Neural cell (in vitro differentiated cells): ENCODE results near the gene GLCE. TPM values are rescaled to one million over a fixed set of nuclear protein-coding genes. Genes with fewer than 3 reads are reported as not detected.

Experiments
- H2AFZ ChIP-seq: fragments of 200-600, 300-800 bp; sonication (generic), shearing (Covaris generic); 2 replicates; pipeline ENCODE4 v1.6.0; 2014; ENCODE audit warnings: low read depth, mild to moderate bottlenecking, antibody characterized with exemption, low read length, moderate library complexity
- H3F3A ChIP-seq: fragments of 200-600 bp; shearing (Covaris generic); 2 replicates; pipeline ENCODE4 v1.6.1; 2016; ENCODE audit warnings: mild to moderate bottlenecking, moderate library complexity, mixed read lengths, antibody characterized with exemption, low read length; ENCODE audit not compliant: insufficient read depth, poor library complexity, severe bottlenecking
- H3K27ac ChIP-seq: fragments of 200-600, 300-800 bp; sonication (generic), shearing (Covaris generic); 2 replicates; pipeline ENCODE4 v1.5.1; 2014; ENCODE audit warnings: mild to moderate bottlenecking, low read length, moderate library complexity
- H3K27me3 ChIP-seq: fragments of 300-800, 200-600 bp; sonication (generic), shearing (Covaris generic); 2 replicates; pipeline ENCODE4 v1.6.0; 2014; ENCODE audit warnings: mild to moderate bottlenecking, low read depth, low read length, moderate library complexity; ENCODE audit not compliant: insufficient read depth
- H3K36me3 ChIP-seq: fragments of 300-800, 200-600 bp; sonication (generic), shearing (Covaris generic); 2 replicates; pipeline ENCODE4 v1.5.1; 2014; ENCODE audit warnings: mild to moderate bottlenecking, antibody characterized with exemption, low read length, moderate library complexity; ENCODE audit not compliant: insufficient read depth
- H3K4me2 ChIP-seq: fragments of 300-800, 200-600 bp; sonication (generic), shearing (Covaris generic); 2 replicates; pipeline ENCODE4 v1.6.0; 2014; ENCODE audit warnings: mild to moderate bottlenecking, low read length
- H3K4me3 ChIP-seq: fragments of 300-800, 200-600 bp; sonication (generic), shearing (Covaris generic); 2 replicates; pipeline ENCODE4 v1.5.1; 2014; ENCODE audit warnings: mild to moderate bottlenecking, low read length, moderate library complexity
- H3K79me2 ChIP-seq: fragments of 200-600 bp; shearing (Covaris generic); replicated peaks from 2 replicates; pipeline ENCODE4 v1.6.0; 2014; ENCODE audit warnings: mild to moderate bottlenecking, low read length, moderate library complexity; ENCODE audit not compliant: insufficient read depth
- H3K9ac ChIP-seq: fragments of 300-800, 200-600 bp; sonication (generic), shearing (Covaris generic); 2 replicates; pipeline ENCODE4 v1.6.1; 2016; ENCODE audit warnings: mild to moderate bottlenecking, low read length, mixed read lengths
- H3K9me2 ChIP-seq: fragments of 200-600 bp; shearing (Covaris generic); 2 replicates; pipeline ENCODE4 v1.6.1; 2016; ENCODE audit warnings: mild to moderate bottlenecking, low read length, mixed read lengths; ENCODE audit not compliant: insufficient read depth
- H3K9me3 ChIP-seq: fragments of 200-600, 300-800 bp; sonication (generic), shearing (Covaris generic); 2 replicates; pipeline ENCODE4 v1.6.1; 2016; ENCODE audit warnings: mild to moderate bottlenecking, mixed run types, low read length, moderate library complexity, mixed read lengths
- H4K20me1 ChIP-seq: fragments of 200-600 bp; shearing (Covaris generic); 2 replicates; pipeline ENCODE4 v1.6.1; 2016; ENCODE audit warnings: mild to moderate bottlenecking, mixed run types; ENCODE audit not compliant: insufficient read depth
- EP300 ChIP-seq: fragments of 450-650 bp; conservative IDR thresholded peaks from 2 replicates; pipeline ENCODE4 v1.6.1; 2014; ENCODE audit warnings: antibody characterized with exemption, mild to moderate bottlenecking, moderate library complexity; ENCODE audit not compliant: poor library complexity, severe bottlenecking
- EZH2 ChIP-seq: fragments of 200-600, 300-800 bp; shearing (Covaris generic), sonication (generic); IDR thresholded peaks from 2 replicates; pipeline ENCODE4 v1.6.1; 2014; ENCODE audit warnings: antibody characterized with exemption, low read length, borderline replicate concordance, mild to moderate bottlenecking; ENCODE audit not compliant: insufficient read depth, poor library complexity, severe bottlenecking
- MXI1 ChIP-seq: fragments of 450-650 bp; conservative IDR thresholded peaks from 2 replicates; pipeline ENCODE4 v1.6.1; 2014; ENCODE audit warnings: antibody characterized with exemption, mild to moderate bottlenecking; ENCODE audit not compliant: poor library complexity, severe bottlenecking
- POLR2AphosphoS5 ChIP-seq: IDR thresholded peaks from 2 replicates; pipeline ENCODE4 v1.6.1; 2012
- RAD21 ChIP-seq: fragments of 450-650 bp; conservative IDR thresholded peaks from 2 replicates; pipeline ENCODE4 v1.6.1; 2014; ENCODE audit warnings: antibody characterized with exemption, mild to moderate bottlenecking, moderate library complexity
- SMC3 ChIP-seq: fragments of 450-650 bp; conservative IDR thresholded peaks from 2 replicates; pipeline ENCODE4 v1.6.1; 2014; ENCODE audit warnings: antibody characterized with exemption, mild to moderate bottlenecking, moderate library complexity; ENCODE audit not compliant: poor library complexity
- TAF1 ChIP-seq: IDR thresholded peaks from 2 replicates; pipeline ENCODE4 v1.6.1; 2012; ENCODE audit warnings: low read depth
- polyA plus RNA-seq: library from polyadenylated mRNA; depleted of rRNA; stranded (reverse); fragments of >200 nt; gene quantifications from 2 replicates; pipeline ENCODE4 v1.2.3, GENCODE V29; 2014
- TF ChIP-seq, protein P1 (sequence below): fragments of 450-650 bp; IDR thresholded peaks from 2 replicates; pipeline ENCODE4 v1.5.1; 2014; ENCODE audit warnings: antibody characterized with exemption, mild to moderate bottlenecking, moderate library complexity; ENCODE audit not compliant: poor library complexity, severe bottlenecking
- TF ChIP-seq, protein P2 (sequence below): IDR thresholded peaks from 2 replicates; pipeline ENCODE4 v1.6.1; 2012; ENCODE audit warnings: borderline replicate concordance

The GLCE gene
- polyA plus RNA-seq, 1 donor from 2014 or later, result 31.5 TPM

DNA sequence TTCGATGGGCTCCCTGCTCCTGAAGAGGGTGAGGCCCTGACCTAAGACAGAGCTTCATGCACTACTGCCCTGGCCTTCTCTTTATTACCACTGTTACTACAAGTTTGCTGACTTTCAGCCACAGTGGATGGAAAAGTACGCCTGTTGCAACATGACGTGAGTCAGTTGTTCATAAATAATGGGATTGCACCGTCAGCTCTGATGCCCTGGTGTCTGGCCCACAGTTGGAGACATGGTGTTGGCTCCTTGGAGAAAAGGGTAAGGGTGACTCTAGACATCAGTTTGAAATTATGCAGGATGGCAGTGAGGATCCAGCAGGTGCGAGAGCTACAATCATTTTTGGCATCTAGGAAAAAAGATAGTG, 143.7 kb downstream of the GLCE start:
- Histone ChIP-seq H3K79me2 (no peaks in the 10 kb centered on the region), H3K27me3 (peaks cover 20% of the 10 kb centered on the region), H3K4me3 (no peak overlapping the region), H3K27ac (no peak overlapping the region), H3K9ac (no peak overlapping the region), H3F3A (no peaks in the 10 kb centered on the region), H4K20me1 (no peaks in the 10 kb centered on the region), H3K4me2 (no peak overlapping the region), H3K36me3 (no peaks in the 10 kb centered on the region), H3K9me3 (no peaks in the 10 kb centered on the region), H2AFZ (no peak overlapping the region), H3K9me2 (no peaks in the 10 kb centered on the region)
- TF ChIP-seq MXI1 (no peak), EZH2 (no peak), TAF1 (no peak), POLR2AphosphoS5 (no peak), EP300 (no peak), RAD21 (no peak), SMC3 (no peak)
- TF ChIP-seq, protein P1, sequence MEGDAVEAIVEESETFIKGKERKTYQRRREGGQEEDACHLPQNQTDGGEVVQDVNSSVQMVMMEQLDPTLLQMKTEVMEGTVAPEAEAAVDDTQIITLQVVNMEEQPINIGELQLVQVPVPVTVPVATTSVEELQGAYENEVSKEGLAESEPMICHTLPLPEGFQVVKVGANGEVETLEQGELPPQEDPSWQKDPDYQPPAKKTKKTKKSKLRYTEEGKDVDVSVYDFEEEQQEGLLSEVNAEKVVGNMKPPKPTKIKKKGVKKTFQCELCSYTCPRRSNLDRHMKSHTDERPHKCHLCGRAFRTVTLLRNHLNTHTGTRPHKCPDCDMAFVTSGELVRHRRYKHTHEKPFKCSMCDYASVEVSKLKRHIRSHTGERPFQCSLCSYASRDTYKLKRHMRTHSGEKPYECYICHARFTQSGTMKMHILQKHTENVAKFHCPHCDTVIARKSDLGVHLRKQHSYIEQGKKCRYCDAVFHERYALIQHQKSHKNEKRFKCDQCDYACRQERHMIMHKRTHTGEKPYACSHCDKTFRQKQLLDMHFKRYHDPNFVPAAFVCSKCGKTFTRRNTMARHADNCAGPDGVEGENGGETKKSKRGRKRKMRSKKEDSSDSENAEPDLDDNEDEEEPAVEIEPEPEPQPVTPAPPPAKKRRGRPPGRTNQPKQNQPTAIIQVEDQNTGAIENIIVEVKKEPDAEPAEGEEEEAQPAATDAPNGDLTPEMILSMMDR, result no peak
- TF ChIP-seq, protein P2, sequence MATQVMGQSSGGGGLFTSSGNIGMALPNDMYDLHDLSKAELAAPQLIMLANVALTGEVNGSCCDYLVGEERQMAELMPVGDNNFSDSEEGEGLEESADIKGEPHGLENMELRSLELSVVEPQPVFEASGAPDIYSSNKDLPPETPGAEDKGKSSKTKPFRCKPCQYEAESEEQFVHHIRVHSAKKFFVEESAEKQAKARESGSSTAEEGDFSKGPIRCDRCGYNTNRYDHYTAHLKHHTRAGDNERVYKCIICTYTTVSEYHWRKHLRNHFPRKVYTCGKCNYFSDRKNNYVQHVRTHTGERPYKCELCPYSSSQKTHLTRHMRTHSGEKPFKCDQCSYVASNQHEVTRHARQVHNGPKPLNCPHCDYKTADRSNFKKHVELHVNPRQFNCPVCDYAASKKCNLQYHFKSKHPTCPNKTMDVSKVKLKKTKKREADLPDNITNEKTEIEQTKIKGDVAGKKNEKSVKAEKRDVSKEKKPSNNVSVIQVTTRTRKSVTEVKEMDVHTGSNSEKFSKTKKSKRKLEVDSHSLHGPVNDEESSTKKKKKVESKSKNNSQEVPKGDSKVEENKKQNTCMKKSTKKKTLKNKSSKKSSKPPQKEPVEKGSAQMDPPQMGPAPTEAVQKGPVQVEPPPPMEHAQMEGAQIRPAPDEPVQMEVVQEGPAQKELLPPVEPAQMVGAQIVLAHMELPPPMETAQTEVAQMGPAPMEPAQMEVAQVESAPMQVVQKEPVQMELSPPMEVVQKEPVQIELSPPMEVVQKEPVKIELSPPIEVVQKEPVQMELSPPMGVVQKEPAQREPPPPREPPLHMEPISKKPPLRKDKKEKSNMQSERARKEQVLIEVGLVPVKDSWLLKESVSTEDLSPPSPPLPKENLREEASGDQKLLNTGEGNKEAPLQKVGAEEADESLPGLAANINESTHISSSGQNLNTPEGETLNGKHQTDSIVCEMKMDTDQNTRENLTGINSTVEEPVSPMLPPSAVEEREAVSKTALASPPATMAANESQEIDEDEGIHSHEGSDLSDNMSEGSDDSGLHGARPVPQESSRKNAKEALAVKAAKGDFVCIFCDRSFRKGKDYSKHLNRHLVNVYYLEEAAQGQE, result no peak

DNA sequence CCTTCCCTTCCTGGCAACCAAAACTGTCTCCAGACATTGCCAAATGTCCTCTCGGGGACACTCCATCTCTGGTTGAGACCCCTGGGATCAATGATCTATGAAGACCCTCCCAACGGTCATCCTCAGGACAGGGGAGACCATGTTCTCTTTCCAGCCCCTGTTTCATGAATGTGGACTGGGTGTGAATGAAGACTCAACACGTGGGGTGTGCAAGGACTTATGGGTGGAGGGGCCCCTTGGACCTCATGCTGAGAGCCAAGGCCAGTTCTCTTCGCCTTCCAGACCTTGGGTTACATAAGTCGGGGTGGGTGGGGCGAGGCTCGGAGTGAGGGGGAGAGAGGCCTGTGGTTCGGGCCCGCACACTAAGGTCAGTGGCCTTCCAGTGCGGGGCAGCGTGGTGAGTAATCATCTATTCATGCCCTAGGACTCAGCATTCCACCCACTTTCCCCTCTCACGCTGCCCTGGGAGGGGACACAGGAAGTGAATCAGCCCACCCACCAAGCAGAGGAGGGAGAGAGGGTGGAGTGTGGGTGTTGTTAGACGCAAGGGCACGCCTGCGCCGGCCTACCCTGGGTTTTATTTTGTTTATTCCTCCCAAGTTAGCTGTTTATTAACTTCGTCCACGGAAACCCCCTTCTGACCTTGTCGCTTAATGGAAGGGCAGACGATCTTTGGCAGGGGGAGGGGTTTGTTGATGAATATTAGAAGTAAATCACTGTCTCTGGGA, 144.9 kb downstream of the GLCE start:
- no peaks in the 10 kb centered on the region for H3K9me3 ChIP-seq
- TF ChIP-seq EZH2, result no peak
- no peak overlapping the region for H3K27ac ChIP-seq
- H3K27me3 ChIP-seq, result peaks cover 8% of the 10 kb centered on the region
- H3K4me3 ChIP-seq, result no peak overlapping the region
- no peak overlapping the region for H3K9ac ChIP-seq
- no peaks in the 10 kb centered on the region for H3F3A ChIP-seq
- no peaks in the 10 kb centered on the region for H3K36me3 ChIP-seq
- H3K4me2 ChIP-seq, result no peak overlapping the region
- H2AFZ ChIP-seq, result no peak overlapping the region
- H3K9me2 ChIP-seq, result no peaks in the 10 kb centered on the region
- H4K20me1 ChIP-seq, result no peaks in the 10 kb centered on the region
- no peaks in the 10 kb centered on the region for H3K79me2 ChIP-seq
